NCI-H1694 (cell line): Measurements from ENCODE around the gene RASGRP2.

Experiments
- DNase-seq: peaks from one replicate; lab custom pipeline; 2025; lab: John Stamatoyannopoulos, UW

Gene RASGRP2

GRCh38 chr11:64770120-64770519 is 26.2 kb upstream of the RASGRP2 start:
- no peak for DNase-seq

GRCh38 chr11:64769283-64769682 is 25.3 kb upstream of the RASGRP2 start:
- DNase-seq, result no peak

- no peak for DNase-seq
Measured at GRCh38 chr11:64768300-64768694, 24.4 kb upstream of the RASGRP2 start.

- DNase-seq, result peak; percentile 54
Measured at GRCh38 chr11:64767344-64768299, 23.7 kb upstream of the RASGRP2 start.

GRCh38 chr11:64766881-64767280 is 22.9 kb upstream of the RASGRP2 start:
- DNase-seq, result no peak

- DNase-seq, result no peak
Measured at GRCh38 chr11:64765851-64766665, 22.1 kb upstream of the RASGRP2 start.

- DNase-seq, result no peak
Measured at GRCh38 chr11:64765291-64765850, 21.4 kb upstream of the RASGRP2 start.

- no peak for DNase-seq
Measured at GRCh38 chr11:64764753-64765152, 20.8 kb upstream of the RASGRP2 start.

GRCh38 chr11:64764040-64764611 is 20.2 kb upstream of the RASGRP2 start:
- no peak for DNase-seq

- no peak for DNase-seq
Measured at GRCh38 chr11:64763526-64764039, 19.6 kb upstream of the RASGRP2 start.

- no peak for DNase-seq
Measured at GRCh38 chr11:64762674-64763525, 19.0 kb upstream of the RASGRP2 start.

GRCh38 chr11:64762277-64762673 is 18.3 kb upstream of the RASGRP2 start:
- no peak for DNase-seq

- DNase-seq, result no peak
Measured at GRCh38 chr11:64760759-64761420, 16.9 kb upstream of the RASGRP2 start.

- no peak for DNase-seq
Measured at GRCh38 chr11:64759722-64760719, 16.1 kb upstream of the RASGRP2 start, which contains the start of gene PYGM. Gene PYGM, minus strand, starts transcription at chr11:64759974. Its CDS starts 76 bp downstream, at chr11:64759898.

- no peak for DNase-seq
Measured at GRCh38 chr11:64759131-64759721, 15.3 kb upstream of the RASGRP2 start.

- DNase-seq, result no peak
Measured at GRCh38 chr11:64758330-64759079, 14.6 kb upstream of the RASGRP2 start.

- DNase-seq, result no peak
Measured at GRCh38 chr11:64757549-64758329, 13.8 kb upstream of the RASGRP2 start.
